HepG2 (cell line): ENCODE results near the gene SEC14L1. TPM values are rescaled to one million over a fixed set of nuclear protein-coding genes. Genes with fewer than 3 reads are reported as not detected.

ENCODE experiments used
- FOSL1 ChIP-seq: sonication (generic); formaldehyde crosslinking; IDR thresholded peaks from 2 replicates; pipeline ENCODE4 v1.9.0; 2021; ENCODE audit warnings: missing genetic modification reagents, borderline replicate concordance
- FOXK1 ChIP-seq: sonication (generic); formaldehyde crosslinking; IDR thresholded peaks from 2 replicates; pipeline ENCODE4 v1.4.0; 2020; ENCODE audit warnings: low read depth, missing genetic modification reagents, borderline replicate concordance
- HNF1B ChIP-seq: sonication (generic); formaldehyde crosslinking; IDR thresholded peaks from 2 replicates; pipeline ENCODE4 v1.5.1; 2020; ENCODE audit warnings: mild to moderate bottlenecking, moderate library complexity, missing genetic modification reagents
- HNRNPLL ChIP-seq: fragments of 200-400 bp; formaldehyde crosslinking; IDR thresholded peaks from 2 replicates; pipeline ENCODE4 v1.6.1; 2017; ENCODE audit warnings: mild to moderate bottlenecking, low read depth, low read length; ENCODE audit not compliant: poor library complexity, severe bottlenecking
- HOXA7 ChIP-seq: sonication (generic); formaldehyde crosslinking; IDR thresholded peaks from 2 replicates; pipeline ENCODE4 v1.8.1; 2022; ENCODE audit warnings: mild to moderate bottlenecking, missing genetic modification reagents, moderate library complexity
- TEAD3 ChIP-seq: optimal IDR thresholded peaks from 2 replicates; pipeline ENCODE3; 2016; ENCODE audit warnings: borderline replicate concordance
- ZNF333 ChIP-seq: sonication (generic); formaldehyde crosslinking; IDR thresholded peaks from 2 replicates; pipeline ENCODE4 v1.4.0; 2020; ENCODE audit warnings: mild to moderate bottlenecking, missing genetic modification reagents, borderline replicate concordance
- ZNF639 ChIP-seq: conservative IDR thresholded peaks from 2 replicates; pipeline ENCODE4 v1.6.1; 2018; ENCODE audit warnings: missing genetic modification reagents
- ZNF879 ChIP-seq: sonication (generic); formaldehyde crosslinking; IDR thresholded peaks from 2 replicates; pipeline ENCODE4 v1.8.1; 2023; ENCODE audit warnings: missing genetic modification reagents
- polyA plus RNA-seq, 8 experiments: library from polyadenylated mRNA; depleted of rRNA in 3 of 8; stranded (reverse) in 7 of 8; unstranded in 1 of 8; fragments of >200 nt; fragmentation: Illumina TruSeq in 4 of 8; extraction: Trizol in 4 of 8; gene quantifications; 2 replicates each; pipeline versions ENCODE4 v1.2.1 to v1.2.3, GENCODE V29; 2011 to 2016; ENCODE audit warnings: low read depth in 4 of 8, missing spikeins in 1 of 8, mixed read lengths in 1 of 8; ENCODE audit not compliant: insufficient read depth in 1 of 8
- total RNA-seq, 5 experiments: library from RNA; depleted of rRNA; stranded (reverse); fragments of >200 nt; fragmentation: Illumina TruSeq; extraction: Trizol; gene quantifications; 2 replicates each; pipeline ENCODE4 v1.2.3, GENCODE V29; 2016; ENCODE audit warnings: low read depth in 1 of 5
- TF ChIP-seq, protein P1 (sequence below): sonication (generic); formaldehyde crosslinking; IDR thresholded peaks from 2 replicates; pipeline ENCODE4 v1.5.0; 2020; ENCODE audit warnings: mild to moderate bottlenecking, missing genetic modification reagents, borderline replicate concordance
- TF ChIP-seq, protein P2 (sequence below), 2 experiments: sonication (generic) in 1 of 2; formaldehyde crosslinking in 1 of 2; IDR thresholded peaks; 2 replicates each; pipeline versions ENCODE4 v1.4.0 to v1.6.1; 2018 to 2020; ENCODE audit warnings: missing genetic modification reagents in 2 of 2, borderline replicate concordance in 1 of 2, low read depth in 1 of 2, mild to moderate bottlenecking in 1 of 2, missing biosample characterization in 1 of 2
- TF ChIP-seq, protein P3 (sequence below): sonication (generic); formaldehyde crosslinking; IDR thresholded peaks from 2 replicates; pipeline ENCODE4 v1.8.1; 2023; ENCODE audit warnings: mild to moderate bottlenecking, missing genetic modification reagents

The SEC14L1 gene
- total and polyA plus RNA-seq, 2 of the 13 experiments (the other 11 are each of a cell fraction or from before 2014, with no cell fraction given): 26.3 to 43.9 TPM

DNA sequence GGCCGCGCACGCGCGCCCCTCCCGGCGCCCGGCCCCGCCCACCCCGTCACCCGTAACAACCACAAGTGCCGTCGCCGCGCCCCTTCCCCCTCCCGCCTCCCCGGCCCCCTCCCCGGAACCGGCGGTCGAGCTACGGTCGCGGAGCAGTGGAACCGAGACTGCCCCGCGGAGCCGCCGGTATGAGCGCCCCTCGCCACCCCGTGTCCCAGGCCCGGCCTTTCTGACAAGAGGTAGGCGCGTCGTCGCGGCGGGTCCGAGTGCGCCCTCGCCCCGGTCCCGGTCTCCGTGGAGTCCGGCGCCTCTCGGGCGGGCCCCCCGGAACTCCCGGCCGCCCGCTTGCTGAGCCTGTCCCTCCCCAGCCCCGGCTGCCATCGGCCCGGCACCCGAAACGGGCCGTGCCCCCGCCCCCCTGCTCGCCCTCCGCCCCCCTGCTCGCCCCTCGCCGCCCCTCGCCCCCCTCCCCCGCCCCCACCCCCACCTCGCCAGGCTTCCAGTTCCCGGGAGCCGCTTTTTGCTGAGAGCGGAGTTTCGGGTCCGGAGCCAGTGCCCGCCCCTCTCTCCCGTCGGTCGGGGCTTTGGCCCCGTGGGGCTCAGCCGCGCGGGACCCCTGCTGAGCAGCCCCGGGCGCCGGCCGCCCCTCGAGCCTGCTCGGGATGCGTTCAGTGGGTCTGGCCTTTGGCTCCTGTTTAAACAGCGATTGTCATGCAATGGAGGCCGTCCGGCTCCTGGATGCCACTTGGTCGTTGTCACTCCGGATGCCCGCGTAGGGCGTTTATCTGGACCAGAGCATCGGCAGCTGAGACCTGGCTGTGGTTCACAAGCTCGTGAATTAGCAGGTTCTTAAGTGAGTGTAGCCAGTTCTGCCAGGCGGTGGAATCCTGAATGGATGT, at the start of gene SEC14L1 (continued):
- TF ChIP-seq, protein P1, sequence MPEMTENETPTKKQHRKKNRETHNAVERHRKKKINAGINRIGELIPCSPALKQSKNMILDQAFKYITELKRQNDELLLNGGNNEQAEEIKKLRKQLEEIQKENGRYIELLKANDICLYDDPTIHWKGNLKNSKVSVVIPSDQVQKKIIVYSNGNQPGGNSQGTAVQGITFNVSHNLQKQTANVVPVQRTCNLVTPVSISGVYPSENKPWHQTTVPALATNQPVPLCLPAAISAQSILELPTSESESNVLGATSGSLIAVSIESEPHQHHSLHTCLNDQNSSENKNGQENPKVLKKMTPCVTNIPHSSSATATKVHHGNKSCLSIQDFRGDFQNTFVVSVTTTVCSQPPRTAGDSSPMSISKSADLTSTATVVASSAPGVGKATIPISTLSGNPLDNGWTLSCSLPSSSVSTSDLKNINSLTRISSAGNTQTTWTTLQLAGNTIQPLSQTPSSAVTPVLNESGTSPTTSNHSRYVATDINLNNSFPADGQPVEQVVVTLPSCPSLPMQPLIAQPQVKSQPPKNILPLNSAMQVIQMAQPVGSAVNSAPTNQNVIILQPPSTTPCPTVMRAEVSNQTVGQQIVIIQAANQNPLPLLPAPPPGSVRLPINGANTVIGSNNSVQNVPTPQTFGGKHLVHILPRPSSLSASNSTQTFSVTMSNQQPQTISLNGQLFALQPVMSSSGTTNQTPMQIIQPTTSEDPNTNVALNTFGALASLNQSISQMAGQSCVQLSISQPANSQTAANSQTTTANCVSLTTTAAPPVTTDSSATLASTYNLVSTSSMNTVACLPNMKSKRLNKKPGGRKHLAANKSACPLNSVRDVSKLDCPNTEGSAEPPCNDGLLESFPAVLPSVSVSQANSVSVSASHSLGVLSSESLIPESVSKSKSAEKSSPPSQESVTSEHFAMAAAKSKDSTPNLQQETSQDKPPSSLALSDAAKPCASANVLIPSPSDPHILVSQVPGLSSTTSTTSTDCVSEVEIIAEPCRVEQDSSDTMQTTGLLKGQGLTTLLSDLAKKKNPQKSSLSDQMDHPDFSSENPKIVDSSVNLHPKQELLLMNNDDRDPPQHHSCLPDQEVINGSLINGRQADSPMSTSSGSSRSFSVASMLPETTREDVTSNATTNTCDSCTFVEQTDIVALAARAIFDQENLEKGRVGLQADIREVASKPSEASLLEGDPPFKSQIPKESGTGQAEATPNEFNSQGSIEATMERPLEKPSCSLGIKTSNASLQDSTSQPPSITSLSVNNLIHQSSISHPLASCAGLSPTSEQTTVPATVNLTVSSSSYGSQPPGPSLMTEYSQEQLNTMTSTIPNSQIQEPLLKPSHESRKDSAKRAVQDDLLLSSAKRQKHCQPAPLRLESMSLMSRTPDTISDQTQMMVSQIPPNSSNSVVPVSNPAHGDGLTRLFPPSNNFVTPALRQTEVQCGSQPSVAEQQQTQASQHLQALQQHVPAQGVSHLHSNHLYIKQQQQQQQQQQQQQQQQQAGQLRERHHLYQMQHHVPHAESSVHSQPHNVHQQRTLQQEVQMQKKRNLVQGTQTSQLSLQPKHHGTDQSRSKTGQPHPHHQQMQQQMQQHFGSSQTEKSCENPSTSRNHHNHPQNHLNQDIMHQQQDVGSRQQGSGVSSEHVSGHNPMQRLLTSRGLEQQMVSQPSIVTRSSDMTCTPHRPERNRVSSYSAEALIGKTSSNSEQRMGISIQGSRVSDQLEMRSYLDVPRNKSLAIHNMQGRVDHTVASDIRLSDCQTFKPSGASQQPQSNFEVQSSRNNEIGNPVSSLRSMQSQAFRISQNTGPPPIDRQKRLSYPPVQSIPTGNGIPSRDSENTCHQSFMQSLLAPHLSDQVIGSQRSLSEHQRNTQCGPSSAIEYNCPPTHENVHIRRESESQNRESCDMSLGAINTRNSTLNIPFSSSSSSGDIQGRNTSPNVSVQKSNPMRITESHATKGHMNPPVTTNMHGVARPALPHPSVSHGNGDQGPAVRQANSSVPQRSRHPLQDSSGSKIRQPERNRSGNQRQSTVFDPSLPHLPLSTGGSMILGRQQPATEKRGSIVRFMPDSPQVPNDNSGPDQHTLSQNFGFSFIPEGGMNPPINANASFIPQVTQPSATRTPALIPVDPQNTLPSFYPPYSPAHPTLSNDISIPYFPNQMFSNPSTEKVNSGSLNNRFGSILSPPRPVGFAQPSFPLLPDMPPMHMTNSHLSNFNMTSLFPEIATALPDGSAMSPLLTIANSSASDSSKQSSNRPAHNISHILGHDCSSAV (CRISPR knock-in tag): no peak
- TF ChIP-seq ZNF639 (0 out of 2 replicates have a peak, but pooled peaks have one; percentile 15), FOXK1 (CRISPR knock-in tag) (no peak), ZNF879 (CRISPR knock-in tag) (no peak), TEAD3 (CRISPR knock-in tag) (peak; percentile 31), HNRNPLL (peak; percentile 28), HOXA7 (CRISPR knock-in tag) (no peak), HNF1B (no peak), FOSL1 (CRISPR knock-in tag) (no peak), ZNF333 (0 out of 2 replicates have a peak, but pooled peaks have one; percentile 48)
- TF ChIP-seq, protein P2, sequence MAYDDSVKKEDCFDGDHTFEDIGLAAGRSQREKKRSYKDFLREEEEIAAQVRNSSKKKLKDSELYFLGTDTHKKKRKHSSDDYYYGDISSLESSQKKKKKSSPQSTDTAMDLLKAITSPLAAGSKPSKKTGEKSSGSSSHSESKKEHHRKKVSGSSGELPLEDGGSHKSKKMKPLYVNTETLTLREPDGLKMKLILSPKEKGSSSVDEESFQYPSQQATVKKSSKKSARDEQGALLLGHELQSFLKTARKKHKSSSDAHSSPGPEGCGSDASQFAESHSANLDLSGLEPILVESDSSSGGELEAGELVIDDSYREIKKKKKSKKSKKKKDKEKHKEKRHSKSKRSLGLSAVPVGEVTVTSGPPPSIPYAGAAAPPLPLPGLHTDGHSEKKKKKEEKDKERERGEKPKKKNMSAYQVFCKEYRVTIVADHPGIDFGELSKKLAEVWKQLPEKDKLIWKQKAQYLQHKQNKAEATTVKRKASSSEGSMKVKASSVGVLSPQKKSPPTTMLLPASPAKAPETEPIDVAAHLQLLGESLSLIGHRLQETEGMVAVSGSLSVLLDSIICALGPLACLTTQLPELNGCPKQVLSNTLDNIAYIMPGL (CRISPR knock-in tag; IDR thresholded peaks at IDR 0.05; ENCODE audit: borderline replicate concordance in 1 of 2, low read depth in 1 of 2): no peak
- TF ChIP-seq, protein P3, sequence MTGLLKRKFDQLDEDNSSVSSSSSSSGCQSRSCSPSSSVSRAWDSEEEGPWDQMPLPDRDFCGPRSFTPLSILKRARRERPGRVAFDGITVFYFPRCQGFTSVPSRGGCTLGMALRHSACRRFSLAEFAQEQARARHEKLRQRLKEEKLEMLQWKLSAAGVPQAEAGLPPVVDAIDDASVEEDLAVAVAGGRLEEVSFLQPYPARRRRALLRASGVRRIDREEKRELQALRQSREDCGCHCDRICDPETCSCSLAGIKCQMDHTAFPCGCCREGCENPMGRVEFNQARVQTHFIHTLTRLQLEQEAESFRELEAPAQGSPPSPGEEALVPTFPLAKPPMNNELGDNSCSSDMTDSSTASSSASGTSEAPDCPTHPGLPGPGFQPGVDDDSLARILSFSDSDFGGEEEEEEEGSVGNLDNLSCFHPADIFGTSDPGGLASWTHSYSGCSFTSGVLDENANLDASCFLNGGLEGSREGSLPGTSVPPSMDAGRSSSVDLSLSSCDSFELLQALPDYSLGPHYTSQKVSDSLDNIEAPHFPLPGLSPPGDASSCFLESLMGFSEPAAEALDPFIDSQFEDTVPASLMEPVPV (CRISPR knock-in tag): no peak
